Activated naive CD4-positive, alpha-beta T cell treated with anti-CD3 and anti-CD28 coated beads, Interleukin-2, amount 50 U/mL, for 16 hours (primary cell): ENCODE measurements around the gene AGBL4.

Experiments
- DNase-seq: peaks from one replicate; pipeline ENCODE4 v3.0.0-alpha.2; 2020

Gene AGBL4

DNA sequence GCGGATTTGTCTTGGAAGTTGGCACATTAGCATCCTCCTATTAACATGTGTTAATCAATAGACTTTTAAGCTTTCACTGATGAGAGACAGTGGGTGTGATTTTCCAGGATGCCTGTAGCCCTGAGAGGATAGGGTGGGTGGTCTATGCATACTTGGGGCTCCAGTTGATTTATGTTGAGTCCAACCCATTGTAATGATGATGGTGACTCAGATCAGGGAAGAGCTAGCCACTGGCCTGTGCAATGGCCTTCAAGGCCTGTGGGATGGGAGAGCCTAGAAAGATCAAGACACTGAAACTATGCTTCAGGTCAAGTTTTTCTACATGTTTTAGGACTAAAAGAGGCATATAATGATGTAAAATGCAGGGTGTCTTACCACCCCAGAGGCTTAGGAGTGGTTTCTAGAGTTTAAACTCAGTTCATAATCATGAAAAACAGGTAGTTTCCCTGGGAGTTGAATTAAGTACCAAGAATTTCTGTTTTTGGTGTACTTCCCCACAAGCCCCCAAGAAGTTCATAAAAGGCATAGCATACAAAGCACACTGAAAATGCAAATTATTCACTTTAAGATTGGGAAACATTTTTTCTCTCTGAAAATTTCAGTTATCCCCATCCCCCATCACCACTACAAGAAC, 1267.0 kb downstream of the AGBL4 start:
- DNase-seq: no peak

DNA sequence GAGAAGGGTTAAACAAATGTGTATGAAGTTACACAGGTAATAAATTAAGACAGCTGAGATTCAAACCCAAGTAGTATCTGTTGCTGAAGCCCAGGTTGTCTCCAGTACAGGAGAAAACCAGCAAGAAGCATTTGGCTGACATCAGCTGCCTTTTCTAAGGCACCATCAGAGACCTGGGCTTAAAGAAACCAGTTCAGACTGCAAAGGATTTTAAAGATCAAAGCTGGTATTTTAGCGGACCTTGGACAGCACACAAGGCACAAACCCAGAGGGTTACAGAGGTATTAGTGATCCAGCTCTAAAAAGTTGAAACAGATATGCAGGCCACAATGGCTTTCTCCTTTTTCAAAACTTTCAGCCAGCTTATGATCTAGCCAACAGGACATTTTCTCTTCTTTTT, 1270.5 kb downstream of the AGBL4 start:
- DNase-seq: no peak

DNA sequence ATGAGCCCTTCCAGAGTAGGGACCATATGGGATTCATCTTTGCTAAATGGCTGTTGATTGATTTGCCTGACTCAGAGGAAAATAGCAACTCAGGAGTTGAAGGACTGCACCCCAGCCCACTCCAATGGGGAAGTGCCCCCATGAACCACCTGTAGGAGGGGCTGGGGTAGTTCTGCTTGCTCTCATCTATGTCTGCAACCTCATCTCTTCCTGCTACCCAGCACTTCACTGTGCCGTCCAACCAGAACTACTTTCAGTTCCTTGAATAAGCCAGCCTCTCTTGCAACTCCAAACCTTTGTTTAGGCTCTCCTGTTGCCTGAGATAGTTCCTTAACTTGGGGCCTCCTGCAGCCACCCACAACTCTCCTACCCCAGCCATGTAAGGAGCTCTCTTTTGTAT, 1273.6 kb downstream of the AGBL4 start:
- DNase-seq: no peak

DNA sequence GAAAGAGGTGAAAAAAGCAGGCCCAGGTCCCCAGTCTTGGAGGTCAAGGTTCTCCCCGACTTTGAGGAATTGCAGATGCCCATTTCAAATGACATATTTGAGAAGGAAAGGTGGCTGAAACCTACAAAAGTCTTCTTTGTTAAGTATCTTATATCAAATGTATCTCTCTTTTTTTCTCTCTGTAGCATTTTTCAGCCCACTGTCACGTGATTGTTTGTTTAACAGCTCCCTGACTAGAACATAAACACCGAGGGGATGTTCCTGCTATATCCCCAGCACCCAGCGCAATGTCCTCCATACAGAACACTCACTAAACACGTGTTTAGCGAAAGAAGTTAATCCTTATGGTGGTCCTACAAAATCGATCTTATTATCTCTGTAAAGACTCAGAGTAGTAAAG, 1274.7 kb downstream of the AGBL4 start:
- no peak for DNase-seq

DNA sequence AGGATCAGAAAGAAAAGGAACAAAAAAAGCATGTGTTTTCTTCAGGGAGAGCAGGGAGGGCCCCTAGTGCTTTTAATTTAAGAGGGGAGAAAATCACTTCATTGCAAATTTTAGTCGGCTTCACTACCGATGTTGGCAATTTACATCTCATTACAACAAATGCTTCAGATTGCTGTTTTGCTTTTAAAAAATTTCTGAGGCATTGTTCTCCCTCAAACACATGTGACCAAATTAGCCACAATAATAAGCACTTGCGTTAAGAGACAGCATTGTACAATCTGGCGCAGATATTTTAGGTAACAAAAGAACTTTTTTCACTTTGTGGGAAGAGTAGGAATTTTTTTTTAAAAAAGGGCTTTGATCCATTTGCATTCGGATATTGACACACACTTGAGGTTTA, 1276.8 kb downstream of the AGBL4 start:
- DNase-seq: no peak

DNA sequence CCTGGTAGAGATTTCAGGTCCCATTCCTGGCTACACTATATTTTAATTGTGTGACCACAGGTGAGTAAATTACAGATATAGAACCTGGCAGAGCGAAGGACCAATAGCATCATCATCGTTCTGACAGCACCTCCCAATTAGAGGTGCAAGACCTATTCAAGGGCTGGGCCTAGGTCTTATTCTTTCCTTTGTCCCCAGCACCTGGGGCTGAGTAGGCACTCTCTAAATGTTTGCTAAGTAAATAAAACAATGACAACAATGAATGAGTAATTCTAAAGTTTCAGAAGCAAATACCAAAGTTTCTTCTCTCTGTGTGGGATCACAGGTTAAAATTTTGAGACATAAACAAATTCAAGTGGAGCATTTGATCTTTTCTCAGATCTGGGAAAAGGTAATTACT, 1279.7 kb downstream of the AGBL4 start:
- no peak for DNase-seq

DNA sequence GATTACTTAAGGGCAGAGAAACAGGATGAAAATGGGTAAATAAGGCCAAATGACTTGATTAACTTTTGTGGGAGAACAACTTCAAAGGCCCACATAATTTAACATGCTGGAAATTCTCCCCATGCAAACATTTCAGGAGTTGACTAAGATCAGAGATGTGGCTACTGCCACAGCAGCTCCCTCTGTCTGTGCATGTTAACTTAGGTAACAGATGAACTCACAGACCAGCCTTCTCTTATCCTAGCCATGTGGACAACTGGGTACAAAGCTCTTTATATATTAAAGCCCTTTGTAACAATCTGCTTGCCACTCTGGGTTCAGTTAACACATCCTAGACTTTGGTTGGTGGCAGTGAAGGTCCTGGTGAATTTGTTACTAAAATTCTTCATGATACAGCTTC, 1280.3 kb downstream of the AGBL4 start:
- no peak for DNase-seq

DNA sequence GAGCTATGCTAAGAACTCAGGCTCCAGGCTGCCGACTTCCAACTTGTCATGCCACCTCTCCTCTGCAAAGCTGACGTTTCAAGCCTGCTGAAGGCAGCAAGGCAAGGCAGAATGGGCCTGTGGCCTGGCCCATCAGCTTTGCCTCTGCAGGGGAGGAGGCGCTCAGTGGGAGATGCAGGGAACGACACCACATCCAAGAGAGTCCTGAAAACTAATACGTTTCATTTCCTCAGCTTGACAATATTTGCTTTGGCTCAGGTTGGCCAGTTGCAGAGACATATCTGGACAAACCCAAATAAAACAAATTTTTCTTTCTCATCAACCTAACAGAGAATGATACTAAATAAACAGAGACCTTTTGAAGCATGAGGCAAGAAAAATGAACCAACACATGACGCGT, 1282.4 kb downstream of the AGBL4 start:
- no peak for DNase-seq

DNA sequence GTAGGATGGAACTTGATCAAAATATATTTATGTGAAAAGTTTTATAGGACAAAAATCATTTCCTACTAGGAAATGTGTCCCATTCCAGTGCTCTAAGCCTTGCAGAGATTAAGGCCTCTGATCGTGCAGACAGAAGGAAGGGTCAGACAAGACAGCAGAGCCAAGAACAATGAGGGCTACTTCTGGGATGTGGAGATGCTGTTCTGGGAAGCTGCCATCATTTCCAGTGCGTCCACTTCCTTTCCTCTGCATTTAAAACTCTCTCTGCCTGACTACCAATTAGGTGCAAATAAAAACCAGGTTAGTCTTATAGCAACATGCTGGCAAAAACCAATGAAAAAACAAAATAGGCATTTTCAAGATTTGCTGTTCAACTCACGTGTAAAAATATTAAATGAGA, 1283.1 kb downstream of the AGBL4 start:
- DNase-seq: no peak

DNA sequence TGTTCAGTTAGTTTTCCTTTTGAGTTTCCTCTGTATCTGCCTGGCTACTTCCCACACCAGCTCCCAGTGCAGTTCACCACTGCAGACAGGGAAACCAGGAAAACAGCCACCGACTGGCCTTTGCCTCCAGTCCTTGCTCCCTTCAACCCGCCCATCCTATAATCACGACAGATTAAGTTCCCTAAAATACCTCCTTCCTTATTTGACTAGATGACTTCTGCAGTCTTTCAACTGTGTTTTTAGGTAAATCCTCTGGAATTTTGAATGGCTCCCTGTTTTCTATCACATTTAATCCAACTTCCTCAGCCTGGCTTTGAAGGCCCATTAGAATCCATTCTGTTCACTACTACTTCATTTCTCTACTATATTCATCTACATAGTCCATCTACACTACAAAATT, 1284.7 kb downstream of the AGBL4 start:
- DNase-seq: no peak

DNA sequence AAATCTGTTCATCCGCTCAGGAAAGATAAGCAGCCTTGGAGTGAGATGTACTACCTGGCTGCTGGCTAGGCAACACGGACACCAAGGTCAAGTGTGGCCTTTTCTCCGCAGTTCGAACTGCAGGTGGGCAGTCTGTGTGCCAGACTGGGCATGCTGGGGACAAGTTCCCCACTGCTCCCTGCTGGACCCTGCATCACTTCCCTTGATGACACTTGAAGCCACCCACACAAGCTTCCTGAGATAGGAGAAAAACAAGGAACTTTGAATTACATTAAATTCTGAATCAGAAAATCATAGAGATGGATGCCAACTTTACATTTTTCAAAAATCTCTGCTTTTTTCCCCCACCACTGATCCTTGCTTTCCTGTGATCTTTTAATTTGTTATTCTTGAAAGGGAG, 1285.4 kb downstream of the AGBL4 start:
- no peak for DNase-seq

DNA sequence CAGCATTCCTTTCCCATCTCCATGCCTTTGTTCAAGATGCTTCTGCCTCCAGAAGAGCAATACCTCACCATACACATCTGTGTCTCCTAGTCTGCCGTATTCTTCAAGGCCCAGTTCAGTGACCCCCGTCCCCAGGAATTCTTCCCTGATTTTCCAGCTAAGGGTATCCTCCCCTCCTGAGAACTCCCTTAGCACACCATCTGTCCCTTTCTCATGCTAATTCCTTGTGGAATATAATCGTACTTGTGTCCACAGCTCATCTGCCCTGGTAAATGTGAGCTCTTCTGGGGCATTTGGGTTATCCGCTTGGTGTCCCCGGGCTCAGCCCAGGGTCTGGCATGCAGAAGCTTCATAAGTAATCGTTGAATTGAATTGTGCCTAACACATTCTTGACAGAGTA, 1288.0 kb downstream of the AGBL4 start:
- no peak for DNase-seq

DNA sequence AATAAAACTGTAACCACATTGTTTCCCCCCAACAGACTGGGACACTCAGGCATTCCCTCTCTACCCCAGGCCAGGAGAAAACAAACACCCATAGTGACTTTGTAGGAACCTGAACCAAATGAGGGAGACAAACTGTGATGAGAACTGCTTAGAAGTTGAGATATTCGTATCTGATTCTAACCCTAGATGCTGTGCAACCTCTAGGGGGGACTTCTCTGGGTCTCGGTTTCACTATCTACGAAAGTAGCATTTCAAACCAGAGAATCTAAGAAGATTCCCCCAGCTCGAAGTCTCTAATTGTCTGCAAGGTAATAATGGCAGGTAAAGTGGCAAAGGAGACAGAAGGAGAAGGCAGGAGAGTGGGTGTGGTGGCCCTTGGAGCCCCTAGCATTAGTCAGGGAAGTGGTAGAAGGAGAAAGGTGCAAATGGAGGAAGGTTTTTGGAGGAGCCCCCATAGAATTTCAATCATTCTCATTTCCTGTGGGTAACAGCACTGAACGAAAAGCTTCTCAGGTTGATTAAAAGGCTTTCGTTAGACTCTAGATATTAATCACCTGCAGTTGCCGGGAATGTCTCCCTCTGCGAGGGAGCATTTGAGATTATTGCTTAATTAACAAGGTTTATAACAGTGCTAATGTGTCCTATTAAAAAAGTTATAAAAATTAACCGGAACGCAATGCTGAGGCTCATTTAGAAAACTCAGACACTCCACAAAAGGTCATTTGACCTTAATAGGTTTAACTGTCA, 1293.4 kb downstream of the AGBL4 start:
- no peak for DNase-seq

DNA sequence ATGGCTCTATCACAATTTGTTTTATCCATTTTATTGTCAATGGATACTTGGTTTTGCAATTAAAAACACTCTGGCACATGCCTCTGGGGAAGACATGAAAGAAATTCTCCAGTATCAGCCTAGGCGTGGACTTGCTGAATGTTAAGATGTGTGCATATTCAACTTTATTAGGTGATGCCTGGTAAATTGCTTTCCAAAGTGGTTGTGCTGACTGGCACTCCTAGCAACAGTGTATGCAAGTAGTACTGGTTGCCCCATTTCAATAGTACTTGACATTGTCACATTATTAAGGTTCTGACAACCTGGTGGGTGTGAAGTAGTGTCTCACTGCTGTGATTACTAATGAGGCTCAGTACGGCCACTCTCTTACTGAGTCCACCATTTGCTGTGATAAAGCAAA, 1295.2 kb downstream of the AGBL4 start:
- DNase-seq: no peak

DNA sequence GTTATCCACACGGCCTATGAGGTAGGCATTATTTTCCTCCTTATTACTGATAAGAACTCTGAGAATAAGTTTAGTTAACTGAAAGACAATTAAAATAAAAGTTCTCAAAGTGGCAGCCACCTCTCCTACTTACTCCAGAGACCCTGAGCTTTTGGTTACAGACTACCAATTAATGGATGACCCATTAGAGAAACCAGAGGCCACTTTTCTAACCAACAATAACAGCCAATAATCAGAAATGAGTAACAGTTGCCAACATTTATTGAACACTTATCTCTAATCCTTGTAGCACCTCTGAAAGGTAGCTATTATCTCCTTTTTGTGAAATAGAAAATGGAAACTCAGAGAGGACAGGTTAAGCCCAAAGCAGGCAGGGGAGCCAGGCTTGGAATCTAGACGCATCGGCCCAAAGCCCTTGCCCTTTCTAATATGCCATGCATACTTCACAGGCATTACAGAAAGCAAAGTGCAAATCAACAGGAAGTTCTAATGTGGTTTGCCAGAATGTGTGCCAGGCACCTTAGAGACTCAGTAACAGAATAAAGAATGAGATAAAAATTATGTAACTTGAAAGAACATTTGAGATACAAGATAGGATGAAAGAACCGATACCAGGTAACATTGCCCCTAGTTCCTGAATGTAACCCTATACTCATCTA, 1297.1 kb downstream of the AGBL4 start:
- no peak for DNase-seq

DNA sequence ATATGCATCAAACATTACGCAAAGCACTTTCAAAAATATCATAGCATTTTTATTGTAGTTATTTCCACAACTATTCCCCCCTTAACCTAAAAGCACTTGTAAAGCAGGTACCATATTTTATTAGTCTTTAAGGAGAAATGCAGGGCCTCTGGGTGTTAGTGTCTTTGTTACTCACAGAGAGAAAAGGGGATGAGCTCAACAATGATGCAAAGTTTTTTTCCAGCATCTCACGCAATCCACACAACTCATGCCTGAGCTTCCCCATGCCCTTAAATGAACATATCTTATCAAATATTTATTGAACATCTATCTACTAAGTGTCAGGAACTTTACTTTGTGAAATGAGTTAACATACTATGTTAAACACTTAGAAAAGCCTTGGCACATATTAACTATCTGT, 1297.6 kb downstream of the AGBL4 start:
- no peak for DNase-seq

DNA sequence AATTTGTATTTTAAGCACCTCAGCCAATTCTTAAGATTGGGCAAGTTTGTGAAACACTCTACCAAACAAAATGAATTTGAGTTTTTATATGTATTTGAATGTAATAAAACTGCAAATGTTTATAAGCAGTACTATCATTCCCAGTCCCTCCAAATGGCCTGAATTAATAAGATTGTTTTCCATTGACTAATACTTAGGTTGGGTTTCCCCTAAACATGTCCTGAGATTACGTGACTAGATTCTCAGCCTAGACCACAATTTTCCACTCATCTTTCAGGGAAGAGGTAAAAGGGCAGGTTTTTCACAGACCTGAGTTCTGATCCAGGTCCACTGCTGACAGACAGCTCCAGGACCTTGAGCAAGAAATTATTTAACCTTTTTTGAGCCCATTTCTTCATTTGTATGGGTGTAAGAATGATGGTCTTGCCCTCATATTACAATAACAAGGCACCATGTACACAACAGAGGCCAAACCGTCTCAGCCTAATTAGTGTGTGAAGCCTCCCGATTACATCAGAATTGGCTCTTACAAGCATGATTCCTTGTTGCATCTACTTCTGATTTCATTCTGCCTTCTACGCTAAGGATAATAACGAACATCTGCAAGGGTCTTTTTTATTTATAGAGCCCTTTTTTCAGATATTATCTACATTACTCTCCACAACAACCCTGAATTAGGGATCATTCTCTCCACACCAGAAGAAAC, 1298.3 kb downstream of the AGBL4 start:
- no peak for DNase-seq

DNA sequence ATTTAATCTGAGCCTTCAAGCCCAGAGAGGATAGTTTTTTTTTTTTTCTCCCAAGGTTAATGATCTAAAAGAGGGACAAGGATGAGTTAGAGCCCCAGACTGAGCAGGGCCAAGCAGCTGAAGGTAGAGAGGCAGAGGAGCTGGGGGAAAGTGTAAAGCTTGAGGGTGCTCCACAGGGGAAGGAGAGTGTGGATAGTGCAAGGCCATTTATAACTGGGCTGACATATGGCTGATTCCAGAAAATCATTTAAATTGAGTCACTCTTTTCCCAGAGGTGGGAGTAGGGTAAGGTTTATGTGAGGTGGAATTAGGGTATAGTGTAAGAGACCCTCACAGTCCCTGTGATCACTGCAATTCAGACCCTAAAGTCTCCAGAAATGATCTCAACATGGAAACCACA, 1302.8 kb downstream of the AGBL4 start:
- DNase-seq: no peak

DNA sequence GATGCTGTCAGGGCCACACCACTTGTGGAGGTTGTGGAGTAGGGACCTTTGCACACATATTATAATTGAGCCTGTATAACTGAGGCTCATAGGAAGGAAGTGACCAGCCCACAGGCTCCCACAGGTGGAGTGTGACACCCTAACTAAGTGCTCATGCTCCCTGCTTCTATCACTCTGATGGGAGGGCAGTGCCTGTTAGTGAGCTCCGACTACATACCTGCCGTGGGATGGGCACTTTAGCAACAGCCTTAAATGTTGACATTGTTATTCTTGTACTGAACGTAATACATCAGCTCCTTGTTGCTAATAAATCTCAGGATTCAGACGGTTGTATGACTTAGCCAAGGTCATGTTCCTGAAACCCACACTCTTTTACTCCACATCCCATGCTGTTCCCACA, 1305.0 kb downstream of the AGBL4 start:
- no peak for DNase-seq

DNA sequence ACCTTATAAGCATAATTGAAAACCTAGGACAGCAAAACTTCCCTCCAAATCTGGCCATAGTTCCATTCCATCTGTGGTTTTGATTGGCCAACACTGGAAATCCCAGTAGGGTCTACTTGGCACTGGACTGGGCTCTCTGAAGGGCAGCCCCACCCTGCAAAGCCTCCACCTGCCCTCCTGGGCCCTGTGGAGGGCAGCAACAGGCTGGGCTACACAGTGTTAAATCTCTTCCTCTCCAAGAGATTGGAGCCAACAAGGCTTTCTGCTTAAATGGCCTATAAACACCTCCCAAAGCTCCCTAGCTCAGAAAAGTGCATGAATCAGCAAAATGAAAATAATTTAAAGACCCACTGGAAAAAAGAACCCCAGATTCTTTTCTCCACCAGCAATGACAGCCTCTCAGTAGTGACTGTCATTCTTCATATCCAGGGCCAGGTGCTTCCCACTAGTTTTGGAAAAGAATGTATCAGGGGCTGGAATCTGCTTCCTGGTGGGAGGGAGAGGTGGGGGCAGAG, 1305.6 kb downstream of the AGBL4 start:
- no peak for DNase-seq

DNA sequence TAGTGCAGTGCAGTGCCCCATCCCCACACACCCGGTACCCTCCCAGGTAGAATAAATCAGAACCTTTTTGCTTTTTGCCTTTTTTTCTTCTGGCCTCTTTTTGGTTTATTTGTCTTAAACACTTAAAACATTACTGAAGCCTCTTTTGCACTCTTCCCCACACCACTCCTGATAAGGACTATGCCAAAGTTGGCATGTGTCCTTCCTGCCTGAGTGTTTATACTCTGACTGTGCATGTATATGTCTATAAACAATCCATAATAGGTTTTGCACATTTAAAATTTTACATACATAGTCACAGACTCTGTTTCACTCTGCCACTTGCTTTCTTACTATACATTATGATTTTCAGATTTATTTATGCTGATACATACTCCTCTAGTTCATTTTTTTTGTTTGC, 1306.7 kb downstream of the AGBL4 start:
- no peak for DNase-seq

DNA sequence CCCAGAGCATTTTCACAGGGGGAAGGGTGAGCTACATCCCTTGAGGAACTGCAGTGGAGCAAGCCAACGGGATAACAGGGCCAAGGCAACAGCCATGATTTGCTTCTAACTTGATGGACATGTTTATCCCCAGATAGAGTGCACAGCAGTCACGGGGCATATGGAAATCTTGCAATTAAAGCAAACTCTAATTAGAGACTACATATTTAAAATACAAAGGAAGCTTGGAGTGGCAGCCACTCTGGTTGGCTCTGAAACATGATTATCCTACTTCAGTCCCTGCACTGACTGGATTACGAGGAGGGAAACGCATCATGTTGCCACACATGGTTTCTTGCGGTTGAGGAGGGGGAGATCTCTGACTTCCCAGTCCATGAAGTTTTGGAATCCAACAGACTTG, 1307.8 kb downstream of the AGBL4 start:
- DNase-seq: no peak

DNA sequence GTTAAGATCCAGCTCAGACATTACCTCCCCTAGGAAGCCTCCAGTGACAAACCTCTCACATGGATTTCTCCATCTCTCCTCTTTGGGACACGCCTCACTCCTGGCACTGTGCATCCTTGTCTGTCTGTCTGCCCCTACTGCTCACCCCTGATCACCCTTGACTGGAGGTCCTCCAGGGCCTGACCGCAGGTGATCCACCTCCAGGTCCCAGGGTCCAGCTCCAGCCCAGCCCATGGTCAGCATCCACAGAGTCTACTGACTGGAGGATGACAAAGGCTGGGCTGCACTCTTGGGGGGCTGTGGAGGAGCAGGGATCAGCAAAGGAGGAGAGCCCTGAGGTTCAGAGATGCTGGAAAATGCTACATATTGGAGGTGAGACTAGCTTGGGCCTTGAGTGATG, 1312.8 kb downstream of the AGBL4 start:
- DNase-seq: no peak

DNA sequence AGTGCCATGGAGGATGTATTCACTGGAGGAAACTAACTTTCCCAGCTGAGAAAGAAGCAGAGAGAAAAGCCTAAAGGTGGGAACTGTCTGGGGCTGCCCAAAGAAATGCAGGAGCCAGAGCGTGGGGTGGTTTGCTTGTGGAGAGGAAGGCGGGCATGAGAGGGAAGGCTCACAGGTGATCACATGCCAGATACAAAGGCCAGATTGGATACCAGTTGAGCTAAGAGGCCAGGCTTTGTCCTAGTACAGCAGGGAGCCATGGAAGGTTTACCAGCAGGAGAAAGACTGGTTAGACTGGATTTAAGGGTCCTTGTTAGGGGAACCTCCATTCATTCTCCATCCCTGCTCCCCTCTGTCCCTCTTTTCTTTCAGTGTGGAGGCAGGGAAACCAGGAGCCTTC, 1313.4 kb downstream of the AGBL4 start:
- DNase-seq: no peak
